ENCODE data around the gene MYH14. TPM values are rescaled to one million over a fixed set of nuclear protein-coding genes. Genes with fewer than 3 reads are reported as not detected.
A peak's percentile ranks its signal among the peaks of the same experiment; 100 is the strongest.

MYH14 gene
- total RNA-seq (ENCODE audit: unreplicated experiment) = 0.59 TPM
- long read RNA-seq = 0 reads

DNA sequence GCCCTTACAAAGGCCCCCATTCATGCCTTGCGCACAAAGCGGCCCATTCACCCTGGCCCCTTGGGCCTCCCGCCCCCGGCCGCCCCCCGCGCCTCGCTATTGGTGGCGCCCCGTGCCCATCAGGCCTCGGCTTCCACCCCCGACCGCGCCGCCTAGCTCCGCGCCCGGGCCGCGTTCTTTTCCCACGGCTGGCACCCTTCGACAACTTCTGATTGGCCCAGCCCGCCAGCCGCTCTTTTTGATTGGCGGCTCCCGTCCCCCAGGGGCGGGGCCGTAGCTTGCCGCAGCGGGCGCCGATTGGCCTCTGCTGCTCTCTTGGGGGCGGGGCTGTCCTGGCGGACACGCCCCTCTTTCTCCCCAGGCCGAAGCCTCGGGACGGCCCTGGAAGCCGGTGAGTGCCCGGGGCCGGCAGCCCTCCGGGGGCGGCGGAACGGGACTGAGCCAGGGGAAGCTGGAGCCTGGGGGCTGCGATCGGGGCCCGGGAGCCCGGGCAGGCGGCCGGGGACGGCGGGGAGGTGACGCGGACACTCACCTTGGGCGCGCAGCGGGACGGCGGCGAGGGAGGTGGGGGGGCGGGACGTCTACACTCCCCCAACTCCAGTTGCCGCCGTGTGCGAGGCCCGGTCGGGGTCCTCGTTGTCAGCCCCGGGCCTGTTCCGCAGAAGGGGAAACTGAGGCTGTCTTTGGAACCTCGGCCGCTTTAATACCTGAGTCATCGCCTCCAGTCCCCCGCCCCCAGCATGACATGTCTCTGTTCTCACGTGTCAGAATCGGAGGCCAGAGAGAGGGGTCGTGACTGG is at the start of gene MYH14:
MYH14 (plus strand) TSS at position 342 of the 800 bp plus-strand sequence. CDS start 6,744 bp downstream, outside the sequence.
- no peak within 1 kb of the TSS for H3K27ac Mint-ChIP-seq (ENCODE audit: unreplicated experiment)
- peak; percentile 93 for DNase-seq
- TF ChIP-seq CTCF (IDR thresholded peaks at IDR 0.05; ENCODE audit: partially characterized antibody, unreplicated experiment) = no peak
- H3K4me3 Mint-ChIP-seq (ENCODE audit: unreplicated experiment) = peak within 1 kb of the TSS; percentile 49
- H3K36me3 Mint-ChIP-seq (ENCODE audit: unreplicated experiment) = no peaks in the 10 kb centered on the region
- H3K27me3 Mint-ChIP-seq (ENCODE audit: unreplicated experiment) = peaks cover 2% of the 10 kb centered on the region
- peaks cover 4% of the 10 kb centered on the region for H3K9me3 Mint-ChIP-seq (ENCODE audit: unreplicated experiment)
- H3K4me1 Mint-ChIP-seq (ENCODE audit: low read depth, unreplicated experiment) = no peaks in the 10 kb centered on the region

DNA sequence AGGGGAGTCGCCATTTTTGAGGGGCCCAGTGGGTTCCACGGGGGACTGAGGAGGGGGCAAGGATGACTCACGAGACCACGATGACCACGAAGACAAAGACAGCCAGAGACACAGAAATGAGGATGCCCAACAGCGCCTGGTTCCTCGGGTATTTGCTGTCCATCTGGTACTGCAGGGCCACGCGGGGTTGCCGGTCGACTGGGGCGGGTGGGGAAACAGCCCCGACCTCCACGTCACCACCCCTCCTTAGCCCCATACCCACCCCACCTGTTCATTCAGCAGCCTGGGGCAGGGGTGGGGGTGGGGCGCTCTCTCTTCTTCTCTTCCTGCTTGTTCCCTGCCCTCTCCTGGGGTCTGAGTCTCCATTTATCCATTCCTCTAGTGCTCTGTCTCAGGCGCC is 48.9 kb upstream of the MYH14 start:
- Mint-ChIP-seq H3K9me3 (ENCODE audit: unreplicated experiment) (peaks cover 2% of the 10 kb centered on the region), H3K4me1 (ENCODE audit: low read depth, unreplicated experiment) (no peaks in the 10 kb centered on the region), H3K27ac (ENCODE audit: unreplicated experiment) (no peak overlapping the region), H3K4me3 (ENCODE audit: unreplicated experiment) (no peak overlapping the region), H3K27me3 (ENCODE audit: unreplicated experiment) (peaks cover 4% of the 10 kb centered on the region), H3K36me3 (ENCODE audit: unreplicated experiment) (peaks cover 7% of the 10 kb centered on the region)
- DNase-seq = no peak
- TF ChIP-seq CTCF (IDR thresholded peaks at IDR 0.05; ENCODE audit: partially characterized antibody, unreplicated experiment) = no peak

DNA sequence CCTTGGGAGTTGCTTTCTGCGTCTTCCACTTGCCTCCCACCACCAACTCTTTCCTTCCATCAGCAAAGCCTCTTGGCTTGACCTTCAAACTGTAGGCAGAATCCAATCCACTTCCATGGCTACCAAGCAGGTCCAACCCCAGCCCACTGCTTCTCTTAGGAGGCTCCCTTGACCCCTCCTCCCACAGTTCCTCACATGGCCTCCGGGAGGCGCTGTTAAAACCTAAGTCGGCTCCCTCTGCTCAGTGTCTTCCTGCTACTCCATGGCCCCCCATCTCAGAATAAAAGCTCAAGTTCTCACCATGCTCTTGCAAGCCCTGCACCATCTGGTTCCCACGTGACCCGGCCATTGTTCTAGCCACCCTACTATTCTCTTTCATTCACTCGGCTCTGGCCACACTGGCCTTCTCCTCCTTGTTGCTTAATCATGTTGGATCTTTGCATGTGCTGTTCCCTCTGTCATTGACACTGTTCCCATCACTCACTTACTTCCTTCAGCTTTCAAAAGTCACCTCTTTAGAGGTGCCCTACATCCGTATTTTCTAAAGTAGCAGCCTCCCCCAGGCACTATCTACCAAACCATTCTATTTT is 47.8 kb upstream of the MYH14 start:
- Mint-ChIP-seq H3K36me3 (ENCODE audit: unreplicated experiment) (peaks cover 7% of the 10 kb centered on the region), H3K27ac (ENCODE audit: unreplicated experiment) (peak overlapping the region; percentile 9), H3K4me3 (ENCODE audit: unreplicated experiment) (no peak overlapping the region), H3K9me3 (ENCODE audit: unreplicated experiment) (peaks cover 2% of the 10 kb centered on the region), H3K4me1 (ENCODE audit: low read depth, unreplicated experiment) (no peaks in the 10 kb centered on the region), H3K27me3 (ENCODE audit: unreplicated experiment) (peaks cover 4% of the 10 kb centered on the region)
- no peak for DNase-seq
- peak; percentile 14 for TF ChIP-seq CTCF (IDR thresholded peaks at IDR 0.05; ENCODE audit: partially characterized antibody, unreplicated experiment)

DNA sequence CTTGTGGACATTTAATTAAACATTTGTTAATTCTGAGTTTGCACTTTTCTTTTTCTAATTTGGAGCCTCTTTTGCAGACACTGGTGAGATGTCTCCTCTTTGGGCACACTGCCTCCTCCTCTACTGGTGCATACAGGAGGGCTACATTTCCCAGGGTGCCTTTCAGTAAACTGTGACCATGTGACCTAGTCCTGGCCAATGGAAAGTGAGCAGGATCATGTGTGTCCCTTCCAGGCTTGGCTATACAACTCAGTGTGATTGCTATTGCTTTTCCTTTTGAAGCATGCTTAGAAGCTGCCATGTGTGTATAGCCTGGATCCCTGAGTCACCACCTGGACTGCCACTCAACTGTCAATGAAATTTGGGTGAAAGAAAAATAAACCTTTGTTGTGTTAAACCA is 44.8 kb upstream of the MYH14 start:
- TF ChIP-seq CTCF (IDR thresholded peaks at IDR 0.05; ENCODE audit: partially characterized antibody, unreplicated experiment) = no peak
- peaks cover 3% of the 10 kb centered on the region for H3K27me3 Mint-ChIP-seq (ENCODE audit: unreplicated experiment)
- peaks cover 7% of the 10 kb centered on the region for H3K36me3 Mint-ChIP-seq (ENCODE audit: unreplicated experiment)
- no peaks in the 10 kb centered on the region for H3K4me1 Mint-ChIP-seq (ENCODE audit: low read depth, unreplicated experiment)
- DNase-seq = no peak
- no peak overlapping the region for H3K4me3 Mint-ChIP-seq (ENCODE audit: unreplicated experiment)
- H3K27ac Mint-ChIP-seq (ENCODE audit: unreplicated experiment) = no peak overlapping the region
- peaks cover 2% of the 10 kb centered on the region for H3K9me3 Mint-ChIP-seq (ENCODE audit: unreplicated experiment)

DNA sequence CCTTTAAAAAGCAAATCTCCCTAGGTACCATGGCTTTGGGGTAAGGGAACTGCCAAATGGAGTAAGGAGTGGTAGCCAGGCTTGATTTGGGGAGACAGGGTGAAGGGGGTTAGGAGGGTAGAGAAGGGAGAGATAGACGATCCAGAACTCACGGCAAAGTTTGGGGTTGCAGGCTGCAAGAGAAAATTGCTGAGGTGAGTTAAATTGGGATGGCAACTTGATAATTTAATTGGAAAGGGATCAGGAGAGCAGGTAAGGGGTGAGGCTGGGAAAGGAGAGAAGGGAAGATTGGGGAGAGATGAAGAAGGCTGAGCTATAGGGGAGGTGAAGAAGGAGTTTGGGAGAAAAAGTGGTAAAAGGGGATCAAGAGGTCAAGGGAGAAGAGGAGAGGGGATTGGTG is 44.3 kb upstream of the MYH14 start:
- no peak for TF ChIP-seq CTCF (IDR thresholded peaks at IDR 0.05; ENCODE audit: partially characterized antibody, unreplicated experiment)
- Mint-ChIP-seq H3K9me3 (ENCODE audit: unreplicated experiment) (peaks cover 2% of the 10 kb centered on the region), H3K27ac (ENCODE audit: unreplicated experiment) (no peak overlapping the region), H3K4me1 (ENCODE audit: low read depth, unreplicated experiment) (no peaks in the 10 kb centered on the region), H3K36me3 (ENCODE audit: unreplicated experiment) (peaks cover 7% of the 10 kb centered on the region), H3K27me3 (ENCODE audit: unreplicated experiment) (peaks cover 2% of the 10 kb centered on the region), H3K4me3 (ENCODE audit: unreplicated experiment) (no peak overlapping the region)
- no peak for DNase-seq

Measured in glutamatergic neuron (in vitro differentiated cells).